Endothelial cell of umbilical vein (primary cell): ENCODE measurements around the gene SHROOM4. TPM values are rescaled to one million over a fixed set of nuclear protein-coding genes. Genes with fewer than 3 reads are reported as not detected.

Experiments used
- BruUV-seq: library from RNA; stranded (reverse); fragments of 400-500 nt; replicated peaks from 2 replicates; lab custom pipeline; 2021; lab: Mats Ljungman, UMichigan
- CTCF ChIA-PET: fragments of 300-600, 350-600 bp; sonication (Branson Sonifier 250); formaldehyde crosslinking; loops from one replicate; lab custom pipeline; 2021; ENCODE audit warnings: antibody characterized with exemption, inconsistent platforms; lab: Charles Lee
- POLR2A ChIA-PET: fragments of 300-600, 350-600 bp; sonication (Branson Sonifier 250); formaldehyde crosslinking; loops from one replicate; lab custom pipeline; 2021; ENCODE audit warnings: antibody characterized with exemption, inconsistent platforms; lab: Charles Lee
- DNase-seq: peaks from one replicate; pipeline ENCODE4 v3.0.0-alpha.2; 2011; ENCODE audit warnings: low read depth, low spot score
- FAIRE-seq: peaks from 2 replicates; lab custom pipeline; 2011; peaks lifted over from hg19 to GRCh38; lab: Jason Lieb, UNC
- H2AFZ ChIP-seq: 2 replicates; pipeline ENCODE4 v1.6.0; 2012; ENCODE audit warnings: low read depth, low read length, control low read depth, inconsistent platforms
- H3K27ac ChIP-seq: 2 replicates; pipeline ENCODE4 v1.5.1; 2011; ENCODE audit warnings: low read depth, mild to moderate bottlenecking, control low read depth, low read length, moderate library complexity; ENCODE audit not compliant: insufficient read depth
- H3K27me3 ChIP-seq, 2 experiments: 2 replicates each; pipeline versions ENCODE4 v1.6.0 to v1.6.1; 2011; ENCODE audit warnings: low read length in 2 of 2, mixed read lengths in 1 of 2; ENCODE audit not compliant: control insufficient read depth in 2 of 2, insufficient read depth in 2 of 2
- H3K36me3 ChIP-seq, 2 experiments: 2 replicates in 1 of 2; 3 replicates in 1 of 2; pipeline ENCODE4 v1.5.1; 2011; ENCODE audit warnings: low read length in 2 of 2, mild to moderate bottlenecking in 1 of 2, moderate library complexity in 1 of 2; ENCODE audit not compliant: control insufficient read depth in 2 of 2, insufficient read depth in 2 of 2; ENCODE audit errors: extremely low read depth in 1 of 2
- H3K4me1 ChIP-seq: 3 replicates; pipeline ENCODE4 v1.5.1; 2011; ENCODE audit warnings: mild to moderate bottlenecking, low read length; ENCODE audit not compliant: control insufficient read depth, insufficient read depth; ENCODE audit errors: extremely low read depth
- H3K4me2 ChIP-seq: 2 replicates; pipeline ENCODE4 v1.6.1; 2011; ENCODE audit warnings: low read length, control low read depth, mixed read lengths; ENCODE audit not compliant: insufficient read depth
- H3K4me3 ChIP-seq, 3 experiments: fragments of 200-600 bp in 1 of 3; sonication (generic), shearing (Covaris generic) in 1 of 3; replicated peaks in 1 of 3; 2 replicates each; pipeline ENCODE4 v1.5.1; 2011 to 2016; ENCODE audit warnings: control low read depth in 3 of 3, low read length in 3 of 3, mild to moderate bottlenecking in 2 of 3, inconsistent platforms in 1 of 3, low read depth in 1 of 3, moderate library complexity in 1 of 3; ENCODE audit not compliant: insufficient read depth in 1 of 3
- H3K79me2 ChIP-seq: 2 replicates; pipeline ENCODE4 v1.6.0; 2012; ENCODE audit warnings: low read length, inconsistent platforms; ENCODE audit not compliant: control insufficient read depth, insufficient read depth
- H3K9ac ChIP-seq: replicated peaks from 2 replicates; pipeline ENCODE3; 2011; ENCODE audit warnings: low read length, control low read depth; ENCODE audit not compliant: insufficient read depth; ENCODE audit errors: extremely low read depth
- H3K9me1 ChIP-seq: replicated peaks from 3 replicates; pipeline ENCODE4 v1.6.0; 2011; ENCODE audit warnings: mild to moderate bottlenecking, low read length; ENCODE audit not compliant: control insufficient read depth, insufficient read depth; ENCODE audit errors: extremely low read depth
- H3K9me3 ChIP-seq: replicated peaks from 2 replicates; pipeline ENCODE4 v1.5.1; 2012; ENCODE audit warnings: low read length, inconsistent platforms; ENCODE audit not compliant: control insufficient read depth, insufficient read depth
- H4K20me1 ChIP-seq: replicated peaks from 2 replicates; pipeline ENCODE3; 2011; ENCODE audit warnings: mild to moderate bottlenecking, low read length; ENCODE audit not compliant: control insufficient read depth, insufficient read depth; ENCODE audit errors: extremely low read depth
- EZH2 ChIP-seq: IDR thresholded peaks from 2 replicates; pipeline ENCODE4 v1.6.1; 2012; ENCODE audit warnings: borderline replicate concordance, low read depth, mild to moderate bottlenecking, moderate library complexity, low read length, inconsistent platforms; ENCODE audit not compliant: severe bottlenecking
- FOS ChIP-seq: IDR thresholded peaks from 2 replicates; pipeline ENCODE4 v1.6.1; 2011; ENCODE audit warnings: mild to moderate bottlenecking, low read length, moderate library complexity, borderline replicate concordance; ENCODE audit not compliant: insufficient read depth
- GATA2 ChIP-seq: IDR thresholded peaks from 2 replicates; pipeline ENCODE4 v1.7.0; 2011; ENCODE audit warnings: low read depth, mild to moderate bottlenecking, moderate library complexity, mixed read lengths, low read length; ENCODE audit not compliant: insufficient read length, insufficient read depth
- JUN ChIP-seq: IDR thresholded peaks from 2 replicates; pipeline ENCODE4 v1.6.1; 2011; ENCODE audit warnings: borderline replicate concordance, low read depth; ENCODE audit not compliant: insufficient read length, insufficient read depth
- MYC ChIP-seq: IDR thresholded peaks from one replicate; pipeline ENCODE4 v1.6.1; 2011; ENCODE audit warnings: mild to moderate bottlenecking, low read depth, low read length
- POLR2A ChIP-seq: IDR thresholded peaks from 2 replicates; pipeline ENCODE4 v1.6.1; 2012; ENCODE audit warnings: low read depth, mild to moderate bottlenecking, control low read depth, low read length
- POLR2AphosphoS5 ChIP-seq: IDR thresholded peaks from 2 replicates; pipeline ENCODE4 v1.6.1; 2012; ENCODE audit warnings: low read depth, mild to moderate bottlenecking, control low read depth, low read length, moderate library complexity; ENCODE audit not compliant: insufficient read depth
- dilution Hi-C: fragments of 300-500 bp; cut with MboI; formaldehyde crosslinking; loops from one replicate; pipeline ENCODE4 v1.15.0; 2019; ENCODE audit warnings: low sequenced_read_pairs; ENCODE audit not compliant: extremely low pct_ligation_motif_present
- intact Hi-C: fragments of 100-400 bp; cut with micrococcal nuclease; formaldehyde crosslinking; loops from one replicate; pipeline ENCODE4 v1.10.0; 2022
- polyA plus RNA-seq, 4 experiments: library from polyadenylated mRNA; depleted of rRNA in 3 of 4; stranded (reverse) in 3 of 4; unstranded in 1 of 4; fragments of >200 nt; gene quantifications; 2 replicates each; pipeline versions ENCODE4 v1.2.1 to v1.2.3, GENCODE V29; 2011 to 2012; ENCODE audit warnings: missing spikeins in 1 of 4
- total RNA-seq: library from RNA; stranded (reverse); gene quantifications from 2 replicates; pipeline ENCODE4 v1.2.3, GENCODE V29; 2021
- TF ChIP-seq, protein P1 (sequence below): IDR thresholded peaks from 2 replicates; pipeline ENCODE4 v1.6.1; 2011; ENCODE audit not compliant: insufficient read depth, insufficient read length
- TF ChIP-seq, protein P2 (sequence below), 2 donors: IDR thresholded peaks; 1 replicate in 1 of 2; 2 replicates in 1 of 2; pipeline ENCODE4 v1.5.1; 2011; ENCODE audit warnings: low read length in 2 of 2, mild to moderate bottlenecking in 2 of 2, moderate library complexity in 2 of 2, control low read depth in 1 of 2, inconsistent platforms in 1 of 2, low read depth in 1 of 2; ENCODE audit not compliant: insufficient read depth in 1 of 2; ENCODE audit errors: extremely low read depth in 1 of 2

The SHROOM4 gene
- total and polyA plus RNA-seq, 2 donors (not counting 3 experiments of a cell fraction or from before 2014, with no cell fraction given): 29.7 to 57.5 TPM

DNA sequence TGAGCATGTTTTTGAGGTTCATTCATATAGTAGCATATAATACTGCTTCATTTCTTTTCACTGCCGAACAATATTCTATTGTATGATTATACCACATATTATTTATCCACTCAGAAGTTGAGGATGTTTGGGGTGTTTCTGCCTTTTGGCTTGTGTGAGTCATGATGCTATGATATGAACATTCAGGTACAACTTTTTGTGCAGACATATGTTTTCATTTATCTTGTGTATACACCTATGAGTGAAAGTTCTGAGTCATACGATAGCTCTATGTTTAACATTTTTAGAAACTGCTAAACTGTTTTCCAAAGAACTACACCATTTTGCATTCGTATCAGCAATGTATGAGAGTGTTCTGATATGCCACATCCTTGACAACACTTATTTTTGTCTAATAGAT, 57.7 kb downstream of the SHROOM4 start:
- Histone ChIP-seq H3K27me3 (no peaks in the 10 kb centered on the region), H3K4me1 (no peaks in the 10 kb centered on the region), H3K9me3 (no peaks in the 10 kb centered on the region), H3K4me2 (no peak overlapping the region), H3K9ac (no peak overlapping the region), H3K27ac (no peak overlapping the region), H3K79me2 (no peaks in the 10 kb centered on the region), H3K9me1 (no peaks in the 10 kb centered on the region), H4K20me1 (no peaks in the 10 kb centered on the region), H3K4me3 (no peak overlapping the region), H2AFZ (no peak overlapping the region), H3K36me3 (no peaks in the 10 kb centered on the region)
- no peak for FAIRE-seq
- ChIA-PET CTCF (interaction anchor here (1.3 to 2.8 kb wide), 3 partner anchors 18 to 146 kb away, joined by 3 to 11 read pairs (median 5); no protein-coding TSS in a partner anchor), POLR2A (no interaction called here)
- no TSS peak for BruUV-seq
- intact Hi-C loops: no loop called here
- TF ChIP-seq EZH2: no peak
- TF ChIP-seq MYC: no peak
- TF ChIP-seq JUN: no peak
- TF ChIP-seq, protein P1, sequence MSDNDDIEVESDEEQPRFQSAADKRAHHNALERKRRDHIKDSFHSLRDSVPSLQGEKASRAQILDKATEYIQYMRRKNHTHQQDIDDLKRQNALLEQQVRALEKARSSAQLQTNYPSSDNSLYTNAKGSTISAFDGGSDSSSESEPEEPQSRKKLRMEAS: no peak
- TF ChIP-seq FOS: no peak
- no peak for TF ChIP-seq POLR2A
- TF ChIP-seq, protein P2, sequence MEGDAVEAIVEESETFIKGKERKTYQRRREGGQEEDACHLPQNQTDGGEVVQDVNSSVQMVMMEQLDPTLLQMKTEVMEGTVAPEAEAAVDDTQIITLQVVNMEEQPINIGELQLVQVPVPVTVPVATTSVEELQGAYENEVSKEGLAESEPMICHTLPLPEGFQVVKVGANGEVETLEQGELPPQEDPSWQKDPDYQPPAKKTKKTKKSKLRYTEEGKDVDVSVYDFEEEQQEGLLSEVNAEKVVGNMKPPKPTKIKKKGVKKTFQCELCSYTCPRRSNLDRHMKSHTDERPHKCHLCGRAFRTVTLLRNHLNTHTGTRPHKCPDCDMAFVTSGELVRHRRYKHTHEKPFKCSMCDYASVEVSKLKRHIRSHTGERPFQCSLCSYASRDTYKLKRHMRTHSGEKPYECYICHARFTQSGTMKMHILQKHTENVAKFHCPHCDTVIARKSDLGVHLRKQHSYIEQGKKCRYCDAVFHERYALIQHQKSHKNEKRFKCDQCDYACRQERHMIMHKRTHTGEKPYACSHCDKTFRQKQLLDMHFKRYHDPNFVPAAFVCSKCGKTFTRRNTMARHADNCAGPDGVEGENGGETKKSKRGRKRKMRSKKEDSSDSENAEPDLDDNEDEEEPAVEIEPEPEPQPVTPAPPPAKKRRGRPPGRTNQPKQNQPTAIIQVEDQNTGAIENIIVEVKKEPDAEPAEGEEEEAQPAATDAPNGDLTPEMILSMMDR (IDR thresholded peaks at IDR 0.05; ENCODE audit: extremely low read depth in 1 of 2, insufficient read depth in 1 of 2, low read depth in 1 of 2, low read length in 2 of 2): no peak
- no peak for TF ChIP-seq GATA2
- no peak for TF ChIP-seq POLR2AphosphoS5
- no peak for DNase-seq
- dilution Hi-C loops: no loop called here
